ENCODE data around the gene GPR148. TPM values are rescaled to one million over a fixed set of nuclear protein-coding genes. Genes with fewer than 3 reads are reported as not detected.

The GPR148 gene
- total and polyA plus RNA-seq, 2 experiments from 2014 or later = not detected

DNA sequence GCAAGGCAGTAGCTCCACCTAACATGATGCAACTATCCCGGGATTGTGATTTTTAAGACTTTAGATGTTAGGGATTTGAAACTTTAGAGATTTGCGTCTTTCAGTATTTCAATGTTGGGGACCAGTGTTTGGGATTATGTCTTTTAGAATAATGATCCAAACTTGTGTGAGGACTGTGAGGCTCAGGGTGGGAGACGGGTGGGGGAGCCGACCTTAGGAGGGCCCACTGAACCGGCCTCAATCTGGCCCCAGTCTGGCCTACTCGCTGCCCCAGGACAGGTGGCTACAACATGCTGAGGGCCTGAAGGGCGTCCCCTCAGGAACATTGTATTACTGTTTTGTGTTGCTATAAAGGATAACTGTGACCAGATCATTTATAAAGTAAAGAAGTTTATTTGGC is 37.2 kb downstream of the GPR148 start:
- Histone ChIP-seq H4K20me1 (ENCODE audit: insufficient read depth) (no peaks in the 10 kb centered on the region), H3F3A (ENCODE audit: insufficient read depth) (no peaks in the 10 kb centered on the region), H3K9me3 (ENCODE audit: low read depth) (no peaks in the 10 kb centered on the region), H3K4me2 (ENCODE audit: unreplicated experiment) (no peak overlapping the region), H3K27ac (no peak overlapping the region), H2AFZ (no peak overlapping the region), H3K27me3 (replicated peaks; ENCODE audit: insufficient read depth) (no peaks in the 10 kb centered on the region), H3K36me3 (ENCODE audit: low read depth) (no peaks in the 10 kb centered on the region), H3K4me1 (ENCODE audit: insufficient read depth) (no peaks in the 10 kb centered on the region), H3K4me3 (no peak overlapping the region), H3K9me2 (ENCODE audit: insufficient read depth) (no peaks in the 10 kb centered on the region), H3K9ac (no peak overlapping the region), H3K79me2 (ENCODE audit: insufficient read depth) (no peaks in the 10 kb centered on the region)
- no peak for DNase-seq
- no peak for TF ChIP-seq EZH2 (IDR thresholded peaks at IDR 0.05; ENCODE audit: insufficient read depth, poor library complexity, severe bottlenecking)
- TF ChIP-seq EZH2phosphoT487 (IDR thresholded peaks at IDR 0.05; ENCODE audit: insufficient read depth, low read depth) = no peak
- WGBS, 2 experiments (ENCODE audit: low coverage in 1 of 2, low lambda C conversion rate in 2 of 2, missing lambda C conversion rate in 2 of 2) = 43 to 46% methylated on average over 6 to 7 of the region's 7 CpGs
- in situ Hi-C loops (cut with MboI) = no loop called here

DNA sequence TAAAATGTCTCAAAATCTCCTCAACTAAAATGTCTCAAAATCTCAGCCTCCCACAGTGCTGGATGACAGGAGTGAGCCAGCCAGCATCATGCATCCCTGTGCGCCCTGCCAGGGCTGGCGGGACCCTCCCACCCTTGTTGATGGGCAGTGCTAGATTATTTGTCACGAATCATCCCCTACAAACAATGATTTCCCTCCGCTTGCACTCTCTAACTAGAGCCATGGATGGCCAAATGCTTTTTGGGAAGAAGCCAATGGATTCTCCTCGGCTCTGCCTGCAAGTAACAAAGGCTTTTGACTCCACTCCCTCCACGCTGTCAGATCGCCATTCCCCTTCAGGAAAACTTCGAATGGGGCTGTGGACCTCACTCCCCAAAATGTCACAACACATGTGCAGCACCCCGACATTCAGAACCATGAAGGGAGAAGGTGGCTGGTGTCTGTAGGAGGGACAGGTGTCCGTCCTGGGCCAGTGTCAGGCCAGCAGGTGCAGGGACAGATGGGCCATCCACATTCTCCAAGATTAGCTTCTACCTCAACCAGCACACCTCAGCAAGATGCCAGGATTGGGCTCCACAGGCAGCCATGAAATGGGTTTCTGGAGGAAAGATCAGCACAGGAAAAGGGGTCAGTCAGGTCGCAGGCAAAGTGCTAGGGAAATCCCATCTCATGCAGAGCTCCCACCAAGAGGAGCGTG is 38.0 kb downstream of the GPR148 start:
- H3K36me3 ChIP-seq (ENCODE audit: low read depth) = no peaks in the 10 kb centered on the region
- H3K9ac ChIP-seq = no peak overlapping the region
- H3F3A ChIP-seq (ENCODE audit: insufficient read depth) = no peaks in the 10 kb centered on the region
- no peak overlapping the region for H3K27ac ChIP-seq
- WGBS, 2 experiments (ENCODE audit: low coverage in 1 of 2, low lambda C conversion rate in 2 of 2, missing lambda C conversion rate in 2 of 2) = 23 to 25% methylated on average over 12 of the region's 12 CpGs
- in situ Hi-C loops (cut with MboI) = no loop called here
- no peak for TF ChIP-seq EZH2phosphoT487 (IDR thresholded peaks at IDR 0.05; ENCODE audit: insufficient read depth, low read depth)
- no peak for TF ChIP-seq EZH2 (IDR thresholded peaks at IDR 0.05; ENCODE audit: insufficient read depth, poor library complexity, severe bottlenecking)
- H3K9me3 ChIP-seq (ENCODE audit: low read depth) = no peaks in the 10 kb centered on the region
- H3K4me3 ChIP-seq = no peak overlapping the region
- H2AFZ ChIP-seq = no peak overlapping the region
- no peak for DNase-seq
- H3K9me2 ChIP-seq (ENCODE audit: insufficient read depth) = no peaks in the 10 kb centered on the region
- no peak overlapping the region for H3K4me2 ChIP-seq (ENCODE audit: unreplicated experiment)
- H4K20me1 ChIP-seq (ENCODE audit: insufficient read depth) = no peaks in the 10 kb centered on the region
- H3K4me1 ChIP-seq (ENCODE audit: insufficient read depth) = no peaks in the 10 kb centered on the region
- no peaks in the 10 kb centered on the region for H3K27me3 ChIP-seq (replicated peaks; ENCODE audit: insufficient read depth)
- no peaks in the 10 kb centered on the region for H3K79me2 ChIP-seq (ENCODE audit: insufficient read depth)

DNA sequence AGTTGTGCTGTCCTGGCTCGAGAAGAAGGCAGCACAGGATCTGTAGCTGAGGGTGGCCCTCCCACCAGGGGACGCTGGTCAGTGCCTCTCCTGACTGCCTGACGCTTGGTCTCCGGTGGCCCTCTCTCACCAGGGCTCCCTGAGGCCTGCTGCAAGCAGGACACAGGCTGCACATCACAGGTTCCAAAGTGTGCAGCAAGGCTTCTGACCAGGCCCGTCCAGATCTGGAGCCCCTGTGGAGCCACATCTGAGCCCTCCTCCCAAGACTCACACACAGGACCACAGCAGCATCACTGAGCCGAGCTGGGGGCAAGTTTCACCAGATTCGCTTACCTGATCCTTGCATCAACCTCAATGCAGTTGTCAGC is 38.5 kb downstream of the GPR148 start:
- H3K9me2 ChIP-seq (ENCODE audit: insufficient read depth) = no peaks in the 10 kb centered on the region

DNA sequence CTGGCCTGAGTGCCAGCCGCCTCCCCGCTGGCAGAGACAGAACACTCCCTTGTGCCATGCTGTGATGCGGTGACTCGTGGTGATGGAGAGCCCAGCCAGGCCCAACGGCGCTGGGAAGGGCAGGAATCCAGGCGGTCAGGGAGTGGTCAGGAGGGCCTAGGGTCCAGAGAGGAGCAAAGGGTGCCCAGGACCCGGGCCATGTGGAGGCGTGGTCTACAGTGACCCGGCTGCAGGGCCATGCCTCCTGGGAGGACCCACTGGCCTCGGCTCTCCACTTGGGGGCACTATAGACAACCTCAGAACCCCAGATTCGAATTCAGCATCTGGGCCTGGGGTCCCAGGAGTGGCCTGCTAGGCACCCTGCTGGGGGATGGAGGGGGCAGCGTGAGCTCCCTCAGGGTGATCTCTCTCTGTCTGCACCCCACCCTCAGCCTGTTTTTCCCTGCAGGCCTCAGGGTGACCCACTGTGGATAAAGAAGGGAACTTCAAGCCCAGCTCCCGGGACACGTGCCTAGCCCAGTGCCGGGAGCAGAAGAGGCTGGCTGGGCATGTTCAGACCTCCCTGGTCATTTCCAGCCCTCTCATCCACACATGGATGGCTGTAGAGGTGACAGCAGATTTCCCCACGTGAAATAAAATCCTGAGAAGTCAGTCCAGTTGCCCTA is 39.5 kb downstream of the GPR148 start:
- Histone ChIP-seq H3F3A (ENCODE audit: insufficient read depth) (no peaks in the 10 kb centered on the region), H3K9me2 (ENCODE audit: insufficient read depth) (no peaks in the 10 kb centered on the region), H3K36me3 (ENCODE audit: low read depth) (no peaks in the 10 kb centered on the region), H3K4me2 (ENCODE audit: unreplicated experiment) (no peak overlapping the region), H3K9me3 (ENCODE audit: low read depth) (no peaks in the 10 kb centered on the region), H3K27ac (no peak overlapping the region), H3K79me2 (ENCODE audit: insufficient read depth) (no peaks in the 10 kb centered on the region), H2AFZ (no peak overlapping the region), H3K27me3 (replicated peaks; ENCODE audit: insufficient read depth) (no peaks in the 10 kb centered on the region), H4K20me1 (ENCODE audit: insufficient read depth) (no peaks in the 10 kb centered on the region), H3K4me3 (no peak overlapping the region), H3K4me1 (ENCODE audit: insufficient read depth) (no peaks in the 10 kb centered on the region), H3K9ac (no peak overlapping the region)
- in situ Hi-C loops (cut with MboI) = no loop called here
- no peak for DNase-seq
- WGBS, 2 experiments (ENCODE audit: low coverage in 1 of 2, low lambda C conversion rate in 2 of 2, missing lambda C conversion rate in 2 of 2) = 49 to 54% methylated on average over 14 to 17 of the region's 17 CpGs
- TF ChIP-seq EZH2phosphoT487 (IDR thresholded peaks at IDR 0.05; ENCODE audit: insufficient read depth, low read depth) (no peak), EZH2 (IDR thresholded peaks at IDR 0.05; ENCODE audit: insufficient read depth, poor library complexity, severe bottlenecking) (no peak)

More for the DNA sequence above, 38.5 kb downstream of the GPR148 start:
- Histone ChIP-seq H3K4me1 (ENCODE audit: insufficient read depth) (no peaks in the 10 kb centered on the region), H3K9ac (no peak overlapping the region), H4K20me1 (ENCODE audit: insufficient read depth) (no peaks in the 10 kb centered on the region), H2AFZ (no peak overlapping the region), H3K79me2 (ENCODE audit: insufficient read depth) (no peaks in the 10 kb centered on the region), H3K27me3 (replicated peaks; ENCODE audit: insufficient read depth) (no peaks in the 10 kb centered on the region), H3F3A (ENCODE audit: insufficient read depth) (no peaks in the 10 kb centered on the region), H3K9me3 (ENCODE audit: low read depth) (no peaks in the 10 kb centered on the region), H3K36me3 (ENCODE audit: low read depth) (no peaks in the 10 kb centered on the region), H3K27ac (no peak overlapping the region), H3K4me3 (no peak overlapping the region), H3K4me2 (ENCODE audit: unreplicated experiment) (no peak overlapping the region)
- DNase-seq = no peak
- TF ChIP-seq EZH2 (IDR thresholded peaks at IDR 0.05; ENCODE audit: insufficient read depth, poor library complexity, severe bottlenecking) = no peak
- TF ChIP-seq EZH2phosphoT487 (IDR thresholded peaks at IDR 0.05; ENCODE audit: insufficient read depth, low read depth) = no peak
- 9 to 15% methylated on average over 4 to 7 of the region's 7 CpGs for WGBS, 2 experiments (ENCODE audit: low coverage in 1 of 2, low lambda C conversion rate in 2 of 2, missing lambda C conversion rate in 2 of 2)
- in situ Hi-C loops (cut with MboI) = no loop called here

Measured in GM23248 (cell line).